ENCODE measurements around the gene AQP5.

AQP5 gene

GRCh38 chr12:49925433-49926204 is 36.1 kb upstream of the AQP5 start:
- no peak overlapping the region for H3K4me3 ChIP-seq (ENCODE audit: severe bottlenecking)
- no peak for ATAC-seq (ENCODE audit: low read depth)
- no peaks in the 10 kb centered on the region for H3K27me3 ChIP-seq (ENCODE audit: insufficient read depth, poor library complexity, severe bottlenecking)
- no peaks in the 10 kb centered on the region for H3K36me3 ChIP-seq (ENCODE audit: low read depth)
- H3K4me1 ChIP-seq (ENCODE audit: insufficient read depth, poor library complexity, severe bottlenecking) = no peaks in the 10 kb centered on the region
- no peak overlapping the region for H3K27ac ChIP-seq (ENCODE audit: poor library complexity, severe bottlenecking)
- H3K9me3 ChIP-seq (ENCODE audit: severe bottlenecking) = no peaks in the 10 kb centered on the region
- no peak for DNase-seq (ENCODE audit: low spot score)
- no peak for TF ChIP-seq CTCF (IDR thresholded peaks at IDR 0.05; ENCODE audit: poor library complexity, severe bottlenecking)

GRCh38 chr12:49928471-49928870 is 33.2 kb upstream of the AQP5 start:
- Histone ChIP-seq H3K9me3 (ENCODE audit: severe bottlenecking) (no peaks in the 10 kb centered on the region), H3K27ac (ENCODE audit: poor library complexity, severe bottlenecking) (no peak overlapping the region), H3K4me3 (ENCODE audit: severe bottlenecking) (no peak overlapping the region), H3K27me3 (ENCODE audit: insufficient read depth, poor library complexity, severe bottlenecking) (no peaks in the 10 kb centered on the region), H3K36me3 (ENCODE audit: low read depth) (no peaks in the 10 kb centered on the region), H3K4me1 (ENCODE audit: insufficient read depth, poor library complexity, severe bottlenecking) (no peaks in the 10 kb centered on the region)
- no peak for TF ChIP-seq CTCF (IDR thresholded peaks at IDR 0.05; ENCODE audit: poor library complexity, severe bottlenecking)
- no peak for DNase-seq (ENCODE audit: low spot score)
- ATAC-seq (ENCODE audit: low read depth) = no peak

- Histone ChIP-seq H3K4me1 (ENCODE audit: insufficient read depth, poor library complexity, severe bottlenecking) (no peaks in the 10 kb centered on the region), H3K4me3 (ENCODE audit: severe bottlenecking) (no peak overlapping the region), H3K36me3 (ENCODE audit: low read depth) (no peaks in the 10 kb centered on the region), H3K27ac (ENCODE audit: poor library complexity, severe bottlenecking) (no peak overlapping the region), H3K27me3 (ENCODE audit: insufficient read depth, poor library complexity, severe bottlenecking) (no peaks in the 10 kb centered on the region), H3K9me3 (ENCODE audit: severe bottlenecking) (no peaks in the 10 kb centered on the region)
- ATAC-seq (ENCODE audit: low read depth) (no peak), DNase-seq (ENCODE audit: low spot score) (no peak)
- TF ChIP-seq CTCF (IDR thresholded peaks at IDR 0.05; ENCODE audit: poor library complexity, severe bottlenecking) = no peak
These were observed 32.1 kb upstream of the AQP5 start for GRCh38 chr12:49929581-49929980.

DNA sequence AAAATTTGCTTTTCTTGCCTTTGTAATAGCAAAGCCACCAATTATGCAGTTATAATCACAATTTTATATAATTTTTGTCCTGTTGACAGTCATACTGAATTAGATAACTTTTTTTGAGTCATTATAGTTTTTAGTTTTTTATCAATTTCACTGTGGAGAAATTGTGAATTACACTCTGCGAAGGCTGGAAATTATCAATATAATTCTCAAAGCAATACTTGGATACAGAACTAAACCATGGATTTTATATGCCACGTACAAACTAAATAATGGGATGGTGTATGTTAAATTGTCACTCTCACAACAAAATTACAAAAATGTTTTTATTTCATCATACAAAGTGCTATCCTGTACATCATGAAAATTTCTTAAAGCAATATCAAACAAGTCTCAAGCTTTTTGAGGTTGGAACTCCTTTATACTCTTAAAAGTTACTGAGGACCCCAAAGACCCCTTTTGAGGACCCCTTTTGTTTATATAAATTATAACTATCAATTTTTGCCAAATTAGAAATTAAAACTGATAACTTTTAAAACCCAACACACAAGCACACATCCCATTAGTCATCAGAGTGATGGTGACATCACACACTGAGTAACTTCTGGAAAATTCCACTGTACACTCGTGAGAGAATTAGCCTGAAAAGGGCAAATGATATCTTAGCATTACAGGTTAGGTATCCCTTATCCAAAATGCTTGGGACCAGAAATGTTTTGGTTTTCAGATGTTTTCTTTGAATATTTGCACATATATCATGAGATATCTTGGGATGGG is 31.0 kb upstream of the AQP5 start:
- DNase-seq (ENCODE audit: low spot score) (no peak), ATAC-seq (ENCODE audit: low read depth) (peak; percentile 67; the same call in 2 of the 3 replicates)
- no peaks in the 10 kb centered on the region for H3K36me3 ChIP-seq (ENCODE audit: low read depth)
- TF ChIP-seq CTCF (IDR thresholded peaks at IDR 0.05; ENCODE audit: poor library complexity, severe bottlenecking) = no peak
- no peak overlapping the region for H3K27ac ChIP-seq (ENCODE audit: poor library complexity, severe bottlenecking)
- H3K9me3 ChIP-seq (ENCODE audit: severe bottlenecking) = no peaks in the 10 kb centered on the region
- no peaks in the 10 kb centered on the region for H3K27me3 ChIP-seq (ENCODE audit: insufficient read depth, poor library complexity, severe bottlenecking)
- no peaks in the 10 kb centered on the region for H3K4me1 ChIP-seq (ENCODE audit: insufficient read depth, poor library complexity, severe bottlenecking)
- no peak overlapping the region for H3K4me3 ChIP-seq (ENCODE audit: severe bottlenecking)
